ENCODE measurements around the gene CDKN2B. TPM values are rescaled to one million over a fixed set of nuclear protein-coding genes. Genes with fewer than 3 reads are reported as not detected.

Gene CDKN2B
- total RNA-seq, 1 experiment from 2014 or later = 9.8 TPM

GRCh38 chr9:21988056-21988990 lies 20.8 kb downstream of the CDKN2B start:
- Histone ChIP-seq H3K4me3 (replicated peaks in 1 of 2; ENCODE audit: low read depth in 1 of 2, low read length in 2 of 2) (no peak overlapping the region), H3K4me2 (ENCODE audit: low read length) (no peak overlapping the region)

More at GRCh38 chr9:21988056-21988990, 20.8 kb downstream of the CDKN2B start:
- no peaks in the 10 kb centered on the region for H4K20me1 ChIP-seq (ENCODE audit: insufficient read depth)
- H3K9ac ChIP-seq (ENCODE audit: low read length) = no peak overlapping the region
- CTCF ChIA-PET = interaction anchor here (1.1 kb wide), 1 partner anchor 21 kb away, joined by 4 read pairs; the partner anchor contains the start of gene CDKN2B
- no peaks in the 10 kb centered on the region for H3K36me3 ChIP-seq (ENCODE audit: control insufficient read depth in 1 of 2, insufficient read depth in 2 of 2, low read length in 2 of 2)
- no peaks in the 10 kb centered on the region for H3K27me3 ChIP-seq (ENCODE audit: insufficient read depth, low read length)
- POLR2A ChIA-PET = no interaction called here
- H3K4me1 ChIP-seq (ENCODE audit: control insufficient read depth in 1 of 2, insufficient read depth in 2 of 2, low read length in 2 of 2) = no peaks in the 10 kb centered on the region; a peak in 1 of 4 replicates
- no peak for TF ChIP-seq EZH2phosphoT487 (IDR thresholded peaks at IDR 0.05; ENCODE audit: borderline replicate concordance)
- TF ChIP-seq CTCF (IDR thresholded peaks at IDR 0.05 in 2 of 3, conservative IDR thresholded peaks at IDR 0.05 in 1 of 3; ENCODE audit: borderline replicate concordance in 1 of 3, insufficient read depth in 1 of 3, low read depth in 2 of 3, low read length in 2 of 3) = no peak
- no peak for TF ChIP-seq CEBPB (IDR thresholded peaks at IDR 0.05; ENCODE audit: low read depth)
- no peak for TF ChIP-seq ELF1 (IDR thresholded peaks at IDR 0.05; ENCODE audit: borderline replicate concordance, low read depth)
- no peak for TF ChIP-seq EZH2 (IDR thresholded peaks at IDR 0.05)
- TF ChIP-seq JUND (IDR thresholded peaks at IDR 0.05) = no peak
- no peak for TF ChIP-seq ZNF274 (IDR thresholded peaks at IDR 0.05; ENCODE audit: low read depth, low read length)
- TF ChIP-seq SP1 (IDR thresholded peaks at IDR 0.05; ENCODE audit: low read depth) = no peak
- no peak for TF ChIP-seq REST (IDR thresholded peaks at IDR 0.05; ENCODE audit: low read depth)
- TF ChIP-seq TCF7L2 (IDR thresholded peaks at IDR 0.05; ENCODE audit: borderline replicate concordance, extremely low read depth, insufficient read depth, insufficient read length) = no peak
- no peak for TF ChIP-seq SIN3A (IDR thresholded peaks at IDR 0.05; ENCODE audit: low read depth)
- TF ChIP-seq MAX (IDR thresholded peaks at IDR 0.05) = no peak
- DNase-seq (ENCODE audit: low read depth, low spot score) = no peak
- H3K27ac ChIP-seq (ENCODE audit: low read depth, low read length) = no peak overlapping the region
- H3K9me2 ChIP-seq (ENCODE audit: insufficient read depth) = no peaks in the 10 kb centered on the region
- intact Hi-C loops (cut with micrococcal nuclease) = no loop called here
- RAD21 ChIA-PET (ENCODE audit: low non-redundant PET in 1 of 2, low total read pairs in 2 of 2, uncharacterized antibody in 2 of 2, unreplicated experiment in 2 of 2) = no interaction called here
- no peak overlapping the region for H2AFZ ChIP-seq (ENCODE audit: low read depth, low read length, poor library complexity, severe bottlenecking)
- ATAC-seq = no peak
- peaks cover 57% of the 10 kb centered on the region for H3K79me2 ChIP-seq (ENCODE audit: insufficient read depth, low read length)
- BruUV-seq (replicated peaks) = no TSS peak
- H3K9me3 ChIP-seq (ENCODE audit: control insufficient read depth in 1 of 2, insufficient read depth in 1 of 2, low read depth in 1 of 2, low read length in 2 of 2) = no peaks in the 10 kb centered on the region
